K562 (cell line): ENCODE data around the gene COPG2. TPM values are rescaled to one million over a fixed set of nuclear protein-coding genes. Genes with fewer than 3 reads are reported as not detected.

Source experiments
- CBFA2T3 ChIP-seq: fragments of 450-650 bp; IDR thresholded peaks from 2 replicates; pipeline ENCODE4 v1.6.1; 2017
- CREB1 ChIP-seq, 2 experiments: sonication (generic) in 1 of 2; formaldehyde crosslinking in 1 of 2; IDR thresholded peaks; 2 replicates each; pipeline versions ENCODE4 v1.6.1 to v1.8.0; 2012 to 2022; ENCODE audit warnings: inconsistent platforms in 1 of 2, mild to moderate bottlenecking in 1 of 2, missing genetic modification reagents in 1 of 2, moderate library complexity in 1 of 2
- E4F1 ChIP-seq: fragments of 250-450 bp; sonication (Bioruptor Pico); IDR thresholded peaks from 2 replicates; pipeline ENCODE4 v1.5.0; 2021; ENCODE audit warnings: mild to moderate bottlenecking, borderline replicate concordance
- HDAC3 ChIP-seq: fragments of 450-650 bp; IDR thresholded peaks from 2 replicates; pipeline ENCODE4 v1.6.1; 2018; ENCODE audit warnings: borderline replicate concordance, mild to moderate bottlenecking, moderate library complexity; ENCODE audit not compliant: partially characterized antibody
- KDM4B ChIP-seq, 2 experiments: fragments of 450-650 bp in 1 of 2; sonication (generic) in 1 of 2; IDR thresholded peaks; 2 replicates each; pipeline ENCODE4 v1.6.1; 2016 to 2017; ENCODE audit warnings: borderline replicate concordance in 2 of 2, antibody characterized with exemption in 1 of 2, low read depth in 1 of 2, mild to moderate bottlenecking in 1 of 2
- MEF2A ChIP-seq: IDR thresholded peaks from 2 replicates; pipeline ENCODE4 v1.6.1; 2011; ENCODE audit warnings: low read depth, mild to moderate bottlenecking, low read length, moderate library complexity; ENCODE audit not compliant: control insufficient read depth
- MTA3 ChIP-seq: fragments of 450-650 bp; formaldehyde crosslinking; IDR thresholded peaks from 2 replicates; pipeline ENCODE4 v1.6.1; 2017; ENCODE audit warnings: mild to moderate bottlenecking, borderline replicate concordance
- PHF8 ChIP-seq: fragments of 200-600 bp; sonication (generic); IDR thresholded peaks from 2 replicates; pipeline ENCODE4 v1.6.1; 2012; ENCODE audit warnings: mixed run types, mild to moderate bottlenecking, inconsistent platforms, low read length, moderate library complexity, borderline replicate concordance
- RAD21 ChIP-seq, 2 experiments: fragments of 250-450 bp in 1 of 2; fragments of 450-650 bp in 1 of 2; sonication (Bioruptor Pico) in 1 of 2; formaldehyde crosslinking in 1 of 2; IDR thresholded peaks in 1 of 2; conservative IDR thresholded peaks in 1 of 2; 2 replicates each; pipeline versions ENCODE4 v1.4.0 to v1.8.0; 2020 to 2022; ENCODE audit warnings: mild to moderate bottlenecking in 2 of 2, moderate library complexity in 1 of 2
- REST ChIP-seq, 2 experiments: fragments of 450-650 bp; formaldehyde crosslinking in 1 of 2; IDR thresholded peaks; 2 replicates each; pipeline versions ENCODE4 v1.4.0 to v1.6.1; 2014 to 2020; ENCODE audit warnings: mild to moderate bottlenecking in 2 of 2, borderline replicate concordance in 1 of 2, low read depth in 1 of 2
- TAL1 ChIP-seq: fragments of 450-650 bp; IDR thresholded peaks from 2 replicates; pipeline ENCODE4 v1.6.1; 2016; ENCODE audit warnings: mild to moderate bottlenecking
- ZNF121 ChIP-seq: sonication (generic); formaldehyde crosslinking; conservative IDR thresholded peaks from 2 replicates; pipeline ENCODE4 v1.8.0; 2022; ENCODE audit warnings: missing genetic modification reagents
- ZNF512 ChIP-seq: IDR thresholded peaks from 2 replicates; pipeline ENCODE4 v1.6.1; 2016; ENCODE audit warnings: missing genetic modification characterization, missing compliant biosample characterization
- polyA plus RNA-seq, 8 experiments: library from polyadenylated mRNA; depleted of rRNA in 4 of 8; stranded (reverse) in 5 of 8; unstranded in 3 of 8; fragments of >200 nt; fragmentation: Nextera tagmentation in 2 of 8; fragmentation: Illumina TruSeq in 1 of 8; extraction: Ambion mirVana in 2 of 8; extraction: Trizol in 1 of 8; gene quantifications; 2 replicates each; pipeline versions ENCODE4 v1.2.1 to v1.2.3, GENCODE V29; 2011 to 2014; ENCODE audit warnings: inconsistent platforms in 1 of 8, missing spikeins in 1 of 8
- total RNA-seq, 7 experiments: library from RNA; depleted of rRNA in 6 of 7; stranded (reverse); fragments of >200 nt in 6 of 7; fragmentation: Illumina TruSeq in 2 of 7; extraction: Trizol in 2 of 7; gene quantifications; 2 replicates each; pipeline versions ENCODE4 v1.2.1 to v1.2.3, GENCODE V29; 2011 to 2021; ENCODE audit warnings: low replicate concordance in 1 of 7

The COPG2 gene
- total and polyA plus RNA-seq, 9 of the 15 experiments (the other 6 are each of a cell fraction or from before 2014, with no cell fraction given) = 6.6 to 104 (median 32.5) TPM

GRCh38 chr7:130668258-130669084, at the start of gene COPG2 (continued):
- no peak for TF ChIP-seq REST (IDR thresholded peaks at IDR 0.05; ENCODE audit: borderline replicate concordance)
- TF ChIP-seq REST (CRISPR knock-in tag; IDR thresholded peaks at IDR 0.05; ENCODE audit: low read depth) = peak; percentile 64; the same call in 1 of the 2 replicates
- peak in 1 of 2 experiments; percentile 77; a peak in 1 of 4 replicates for TF ChIP-seq KDM4B (IDR thresholded peaks at IDR 0.05; ENCODE audit: borderline replicate concordance in 2 of 2, low read depth in 1 of 2)
- TF ChIP-seq E4F1 (CRISPR knock-in tag) = no peak
- no peak for TF ChIP-seq RAD21 (CRISPR knock-in tag; conservative IDR thresholded peaks at IDR 0.05 in 1 of 2, IDR thresholded peaks at IDR 0.05 in 1 of 2)
- peak; percentile 98; the same call in 1 of the 2 replicates for TF ChIP-seq PHF8
- no peak for TF ChIP-seq MEF2A
- TF ChIP-seq ZNF121 (CRISPR knock-in tag) = 0 out of 2 replicates have a peak, but pooled peaks have one; percentile 16
- no peak for TF ChIP-seq CBFA2T3
- no peak for TF ChIP-seq HDAC3
- no peak for TF ChIP-seq TAL1
- peak; percentile 80 for TF ChIP-seq MTA3
- peak; percentile 23; the same call in 1 of the 2 replicates for TF ChIP-seq CREB1 (IDR thresholded peaks at IDR 0.05)
- no peak for TF ChIP-seq CREB1 (CRISPR knock-in tag; IDR thresholded peaks at IDR 0.05)
- TF ChIP-seq ZNF512 (tag) = no peak
